Spleen (tissue), 3 donors: ENCODE measurements around the gene WDR88.

Source experiments
- POLR2A ChIP-seq, 3 donors: fragments of 450-650 bp; IDR thresholded peaks; one replicate each; pipeline ENCODE4 v1.5.1; 2017; ENCODE audit warnings: antibody characterized with exemption in 3 of 3, mild to moderate bottlenecking in 1 of 3
- POLR2AphosphoS5 ChIP-seq, 3 donors: sonication (generic); formaldehyde crosslinking; IDR thresholded peaks; one replicate each; pipeline ENCODE4 v1.5.1; 2017; ENCODE audit warnings: antibody characterized with exemption in 3 of 3

- no peak for TF ChIP-seq POLR2A (IDR thresholded peaks at IDR 0.05)
- no peak for TF ChIP-seq POLR2AphosphoS5 (IDR thresholded peaks at IDR 0.05)
Measured at GRCh38 chr19:33224694-33225457, 93.0 kb downstream of the WDR88 start.
